GM18873 (cell line): ENCODE measurements around the gene PCNX3.
"Not testable (repeated sequence)": the region's sequence is repeated elsewhere in the genome, so short reads cannot be mapped to it uniquely, and the experiment has no call there.

Source experiments
- ATAC-seq: cut with Tn5 transposase; IDR thresholded peaks from one replicate; pipeline ENCODE4 v1.9.1; 2021; ENCODE audit warnings: mild to moderate bottlenecking, moderate library complexity, moderate number of reproducible peaks; ENCODE audit not compliant: unreplicated experiment, low FRiP score

PCNX3 gene

DNA sequence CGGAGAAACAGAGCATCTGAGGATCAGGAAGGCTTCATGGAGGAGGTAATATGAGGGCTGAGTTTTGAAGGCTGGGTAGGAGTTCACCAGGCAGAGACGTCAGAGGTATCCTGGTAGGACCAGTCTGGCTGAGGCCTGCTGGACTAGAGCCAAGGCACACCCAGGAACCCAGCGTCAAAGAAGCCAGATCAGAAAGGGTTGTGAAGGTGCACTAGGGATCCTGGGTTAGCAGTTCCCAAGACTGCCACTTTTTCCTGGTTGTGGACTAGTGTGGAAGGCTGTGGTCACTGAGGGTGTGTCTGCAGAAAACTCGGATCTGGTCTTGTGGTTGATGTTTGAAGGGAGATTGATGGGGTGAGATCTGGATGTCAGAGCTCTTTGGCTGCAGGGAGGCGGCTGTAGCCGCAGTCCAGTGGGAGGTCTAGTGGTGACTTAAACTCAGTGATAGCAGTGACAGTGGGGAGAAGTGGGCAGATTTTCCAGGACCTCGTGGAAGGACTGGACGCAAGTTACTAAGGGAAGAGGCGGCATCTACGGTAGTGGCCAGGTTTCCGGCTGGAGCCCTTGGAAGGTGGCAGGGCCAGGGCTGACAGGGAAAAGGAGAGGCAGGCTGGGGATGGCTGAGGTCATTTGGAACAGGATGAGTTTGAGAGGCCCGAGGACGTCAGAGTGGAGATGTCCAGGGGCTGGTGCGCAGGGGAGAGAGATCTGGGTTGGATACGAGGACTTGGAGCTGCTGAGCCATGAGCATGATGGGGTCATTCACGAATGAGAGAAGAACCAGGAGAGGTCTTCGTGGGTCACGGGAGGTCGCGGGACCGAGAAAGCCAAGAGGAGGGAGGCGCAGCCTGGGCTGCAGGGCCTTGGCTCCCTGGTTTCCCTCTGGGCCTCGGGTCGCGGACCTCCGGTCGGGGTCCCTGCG, 36.3 kb downstream of the PCNX3 start:
- ATAC-seq = no peak

DNA sequence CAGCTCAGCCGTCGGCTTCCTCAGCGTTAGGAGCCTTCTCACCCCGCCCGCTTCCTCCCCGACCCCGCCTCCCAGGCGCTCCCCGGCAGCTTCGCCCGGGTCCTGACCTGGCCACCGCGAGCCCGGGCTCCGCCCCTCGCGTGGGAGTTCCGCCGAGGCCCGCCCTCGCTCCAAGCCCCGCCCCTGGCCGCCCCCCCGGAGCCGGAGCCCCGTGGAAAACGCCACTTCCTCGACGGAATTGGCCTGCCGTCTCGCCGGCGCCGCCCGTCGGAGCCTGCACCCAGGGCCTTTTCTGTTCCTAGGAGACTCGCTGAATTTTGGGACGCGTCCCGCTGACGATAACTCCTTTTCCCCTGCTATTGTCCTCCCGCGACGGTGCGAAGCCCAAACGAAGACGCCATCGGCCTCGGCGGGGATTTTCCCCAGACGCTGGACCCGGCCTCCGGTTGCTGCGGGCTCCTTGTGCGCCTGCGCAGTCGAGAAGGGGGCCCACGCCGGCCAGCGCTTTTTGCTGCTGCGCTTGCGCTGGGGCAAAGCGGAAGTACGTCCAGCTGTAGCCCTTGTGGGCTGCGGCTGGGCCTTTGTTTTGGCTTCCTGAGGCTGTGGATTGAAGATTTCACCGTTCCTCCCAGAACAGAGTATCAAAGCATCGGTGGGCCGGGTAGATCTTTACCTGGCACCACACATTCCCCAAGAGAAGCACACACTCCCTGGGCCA, 37.1 kb downstream of the PCNX3 start:
- peak; percentile 49 for ATAC-seq

DNA sequence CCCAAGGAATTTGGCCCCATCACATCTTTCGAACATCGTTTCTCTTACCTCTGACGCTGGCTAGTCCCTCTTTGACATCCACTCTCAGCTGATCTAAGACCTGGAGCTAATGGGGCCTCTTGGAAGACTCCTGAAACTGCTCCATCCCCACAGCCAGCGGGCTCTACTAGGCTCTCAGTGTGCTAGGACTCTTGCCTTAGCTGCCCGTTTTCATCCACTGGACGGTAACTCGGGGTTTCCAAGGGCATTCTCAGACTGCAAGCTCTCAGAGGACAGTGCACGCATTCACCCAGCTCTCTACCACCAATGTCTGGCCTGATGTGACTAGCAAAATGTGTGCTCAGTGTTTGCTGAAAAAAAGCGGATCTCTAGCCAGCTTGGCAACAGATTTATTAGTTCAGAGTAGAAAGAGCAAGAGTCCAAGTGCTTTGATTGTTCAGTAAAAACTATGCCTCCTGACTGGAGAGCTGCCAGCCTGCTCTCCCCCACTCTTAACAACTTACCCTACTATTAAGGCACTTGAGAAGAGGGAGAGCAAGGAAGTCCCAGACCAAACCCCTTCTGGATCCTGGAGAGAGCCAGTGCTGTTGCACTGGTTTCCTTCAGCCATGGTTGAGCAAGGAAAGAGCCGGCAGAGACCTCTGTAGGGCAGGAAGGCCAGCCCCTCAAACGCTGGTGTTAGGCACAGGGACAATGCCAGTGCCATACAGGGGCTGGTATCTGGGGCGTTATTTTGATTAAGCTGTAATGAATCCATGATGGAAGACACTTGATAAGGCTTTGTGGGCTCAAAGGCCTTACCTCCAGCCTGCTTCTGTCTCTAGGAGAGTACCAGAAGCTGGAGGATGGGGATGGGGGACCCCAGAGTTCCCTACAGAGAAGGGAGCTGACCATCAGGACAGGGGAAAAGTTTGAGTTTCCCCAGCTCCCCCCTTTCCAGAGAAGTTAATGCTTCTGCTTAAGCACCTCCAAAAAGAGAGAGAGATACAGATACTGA, 38.0 kb downstream of the PCNX3 start:
- no peak for ATAC-seq

DNA sequence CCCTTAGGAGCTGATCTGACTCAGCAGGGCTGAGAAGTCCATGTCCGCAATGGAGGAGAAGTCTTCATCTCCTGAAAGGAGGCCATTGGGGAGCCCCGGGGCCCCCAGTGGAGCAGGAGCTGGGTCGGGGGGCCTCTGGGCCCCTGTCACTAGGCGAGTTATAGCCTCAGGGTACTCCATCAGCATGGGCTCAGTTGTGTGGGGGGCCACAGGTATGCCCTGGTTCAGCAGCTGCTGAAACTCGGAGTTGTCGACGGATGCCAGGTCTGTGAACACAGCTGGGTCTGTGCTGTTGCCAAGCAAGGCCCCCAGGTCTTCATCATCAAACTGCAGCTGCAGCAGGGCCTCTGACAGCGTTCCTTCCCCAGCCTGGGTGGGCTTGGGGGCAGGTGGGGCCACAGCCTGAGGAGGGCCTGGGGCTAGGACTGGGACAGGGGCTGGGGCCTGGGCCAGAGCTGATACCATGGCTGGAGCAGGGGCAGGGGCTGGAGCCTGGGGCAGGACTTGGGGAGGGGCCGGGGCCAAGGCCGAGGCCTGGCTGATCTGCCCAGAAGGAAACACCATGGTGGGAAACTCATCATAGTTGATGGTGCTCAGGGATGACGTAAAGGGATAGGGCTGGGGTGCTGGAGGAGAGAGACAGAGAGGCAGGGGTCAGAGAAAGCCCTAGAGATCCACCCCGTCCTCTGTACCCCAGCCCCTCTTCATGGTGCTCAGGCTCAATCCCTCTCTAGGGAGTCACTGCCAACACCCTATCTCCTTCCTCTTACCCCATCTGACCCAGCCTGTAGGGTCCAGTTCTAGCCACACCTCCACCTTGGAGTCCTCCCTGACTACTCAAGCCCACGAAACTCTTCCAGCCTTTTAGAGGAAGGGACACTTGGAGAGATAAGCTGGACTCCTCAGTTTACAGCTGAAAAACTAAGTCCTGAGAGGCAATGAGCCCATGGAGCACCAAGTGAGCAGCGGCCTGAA, 39.1 kb downstream of the PCNX3 start:
- ATAC-seq = no peak

DNA sequence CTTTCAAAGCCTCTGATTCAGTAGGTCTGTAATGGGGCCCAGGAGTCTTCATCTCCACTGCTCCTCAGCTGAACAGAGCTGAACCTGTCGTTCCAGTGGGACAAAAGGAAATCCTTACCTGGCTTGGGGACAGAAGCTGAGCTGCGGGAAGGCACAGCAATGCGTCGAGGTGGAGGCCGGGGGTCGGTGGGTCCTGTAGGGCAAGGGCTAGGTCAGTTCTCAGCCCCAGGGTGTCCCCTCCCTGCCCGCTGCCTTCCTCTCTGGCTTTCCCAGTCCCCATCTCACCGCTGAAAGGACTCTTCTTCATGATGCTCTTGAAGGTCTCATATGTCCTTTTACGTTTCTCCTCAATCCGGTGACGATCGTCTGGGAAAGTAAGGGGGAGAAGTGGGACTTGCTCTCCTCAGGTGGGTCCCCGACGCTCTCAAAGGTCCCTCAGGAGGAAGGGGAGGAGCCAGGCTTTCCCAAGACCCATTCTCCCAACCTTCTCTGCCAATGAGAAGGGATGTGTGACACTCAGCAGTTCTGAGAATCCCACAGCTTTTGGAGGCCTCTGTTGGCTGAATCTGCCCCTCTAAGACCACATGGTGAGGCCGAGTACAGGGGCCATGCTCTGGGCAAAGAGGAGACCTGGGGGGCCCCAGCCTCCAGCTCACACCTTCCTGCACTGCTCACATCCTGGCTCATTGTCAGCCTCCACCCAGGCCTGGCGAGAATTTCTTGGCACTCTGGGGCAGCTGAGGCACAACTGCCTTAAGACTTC, 40.2 kb downstream of the PCNX3 start:
- no peak for ATAC-seq

DNA sequence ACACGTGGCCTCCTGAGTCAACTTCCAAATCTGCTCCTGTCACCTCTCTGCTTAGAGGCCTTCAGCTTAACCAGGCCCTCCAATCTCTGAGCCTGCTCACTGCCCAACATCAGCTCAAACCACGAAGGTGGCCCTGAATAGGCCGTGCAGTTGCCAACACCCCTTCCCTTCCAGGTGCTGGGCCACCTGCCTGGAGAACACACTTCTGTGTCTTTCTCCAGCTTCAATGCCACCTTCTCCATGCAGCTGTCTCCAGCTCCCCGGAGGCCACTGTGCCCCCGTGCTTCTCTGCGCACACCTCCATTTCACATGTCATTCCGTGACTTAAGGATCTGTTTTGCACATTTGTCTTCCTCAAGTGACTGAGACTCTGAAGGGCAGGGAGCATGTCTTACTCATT, 41.9 kb downstream of the PCNX3 start:
- ATAC-seq = no peak

DNA sequence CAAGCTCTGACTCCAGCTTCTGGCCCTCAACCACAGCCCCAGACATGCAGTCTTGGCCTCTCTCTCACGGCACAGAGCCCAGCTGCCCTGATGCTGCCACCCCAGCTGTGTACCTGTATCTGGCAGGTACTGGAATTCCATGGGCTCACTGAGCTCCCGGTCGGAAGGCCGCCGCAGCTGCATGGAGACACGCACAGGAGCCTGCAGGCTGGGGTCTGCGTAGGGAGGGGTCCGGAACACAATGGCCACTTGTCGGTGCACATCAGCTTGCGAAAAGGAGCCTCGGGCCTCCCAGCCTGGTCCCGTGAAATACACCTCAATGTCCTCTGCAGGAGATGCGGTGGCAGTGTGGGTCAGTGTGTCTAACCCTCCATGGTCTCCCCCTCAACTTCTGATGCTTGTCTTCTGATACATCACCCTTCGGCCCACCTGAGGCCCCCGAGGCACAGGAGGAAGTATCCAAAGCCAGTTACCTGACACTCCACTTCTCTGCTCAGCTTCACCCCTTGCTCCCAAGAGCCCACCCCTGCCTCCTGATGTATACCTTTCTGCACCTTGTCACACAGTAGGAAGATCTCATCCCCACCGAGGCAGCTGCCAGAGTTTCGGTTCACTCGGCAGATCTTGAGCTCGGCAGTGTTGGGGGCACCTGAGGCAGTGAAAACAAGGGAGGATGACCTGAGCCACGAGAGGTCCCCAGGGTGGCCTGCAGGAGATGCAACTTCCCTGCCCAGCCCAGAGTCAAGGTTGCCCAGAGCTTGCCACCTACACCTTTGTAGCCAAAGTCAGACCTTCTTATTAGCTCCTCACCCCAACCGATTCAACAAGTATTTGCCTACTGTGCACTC, 42.8 kb downstream of the PCNX3 start:
- ATAC-seq = no peak

DNA sequence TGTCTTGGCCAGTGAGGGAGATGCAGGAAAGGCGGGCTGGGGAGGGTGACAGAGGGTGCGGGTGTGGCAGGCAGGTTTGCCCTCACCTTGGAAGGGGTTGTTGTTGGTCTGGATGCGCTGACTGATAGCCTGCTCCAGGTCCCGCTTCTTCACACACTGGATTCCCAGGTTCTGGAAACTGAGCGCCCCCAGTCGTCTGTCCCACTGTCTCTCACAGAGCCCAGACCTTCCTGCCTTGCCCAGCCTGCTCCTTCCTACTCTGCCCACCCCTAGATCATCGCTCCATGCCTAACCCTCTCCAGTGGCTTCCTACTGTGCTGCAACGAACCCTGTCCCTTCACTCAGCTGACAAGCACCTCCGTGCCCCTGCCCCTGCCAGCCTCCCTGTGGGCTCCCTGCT, 44.5 kb downstream of the PCNX3 start:
- ATAC-seq = no peak

DNA sequence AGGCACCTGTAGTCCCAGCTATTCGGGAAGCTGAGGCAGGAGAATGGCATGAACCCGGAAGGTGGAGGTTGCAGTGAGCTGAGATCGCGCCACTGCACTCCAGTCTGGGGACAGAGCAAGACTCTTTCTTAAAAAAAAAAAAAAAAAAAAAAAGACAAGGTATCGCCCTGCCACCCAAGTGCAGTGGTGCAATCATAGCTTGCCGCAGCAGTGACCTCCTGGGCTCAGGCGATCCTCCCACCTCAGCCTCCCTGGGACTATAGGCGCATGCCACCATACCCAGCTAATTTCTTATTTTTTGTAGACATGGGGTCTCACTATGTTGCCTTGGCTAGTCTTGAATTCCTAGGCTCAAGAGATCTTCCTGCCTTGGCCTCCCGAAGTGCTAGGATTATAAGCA, 45.3 kb downstream of the PCNX3 start:
- not testable (repeated sequence) for ATAC-seq

DNA sequence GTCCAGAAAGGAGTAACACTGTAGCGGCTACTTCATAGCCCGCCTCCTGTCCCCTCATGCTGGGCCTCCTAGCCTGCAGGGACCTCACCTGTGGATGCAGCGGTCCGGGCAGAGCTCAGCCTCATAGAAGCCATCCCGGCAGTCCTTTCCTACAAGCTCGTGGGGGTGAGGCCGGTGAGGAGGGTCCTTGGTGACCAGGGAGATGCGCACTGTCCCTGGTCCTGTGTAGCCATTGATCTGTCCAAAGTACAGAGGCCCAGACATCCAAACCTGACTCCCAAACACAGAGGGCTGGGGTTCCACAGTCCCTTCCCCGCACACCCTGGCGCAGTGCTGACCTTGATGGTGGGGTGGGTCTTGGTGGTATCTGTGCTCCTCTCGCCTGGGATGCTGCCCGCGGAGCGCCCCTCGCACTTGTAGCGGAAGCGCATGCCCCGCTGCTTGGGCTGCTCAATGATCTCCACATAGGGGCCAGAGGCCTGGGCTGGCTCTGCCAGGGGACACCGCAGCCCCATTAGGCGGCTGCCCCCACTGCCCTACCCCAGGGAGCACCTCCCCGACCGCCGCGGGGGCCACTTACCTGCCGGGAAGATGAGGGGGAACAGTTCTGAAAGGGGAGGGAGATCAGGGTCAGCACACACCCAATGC, 46.1 kb downstream of the PCNX3 start:
- ATAC-seq = no peak

DNA sequence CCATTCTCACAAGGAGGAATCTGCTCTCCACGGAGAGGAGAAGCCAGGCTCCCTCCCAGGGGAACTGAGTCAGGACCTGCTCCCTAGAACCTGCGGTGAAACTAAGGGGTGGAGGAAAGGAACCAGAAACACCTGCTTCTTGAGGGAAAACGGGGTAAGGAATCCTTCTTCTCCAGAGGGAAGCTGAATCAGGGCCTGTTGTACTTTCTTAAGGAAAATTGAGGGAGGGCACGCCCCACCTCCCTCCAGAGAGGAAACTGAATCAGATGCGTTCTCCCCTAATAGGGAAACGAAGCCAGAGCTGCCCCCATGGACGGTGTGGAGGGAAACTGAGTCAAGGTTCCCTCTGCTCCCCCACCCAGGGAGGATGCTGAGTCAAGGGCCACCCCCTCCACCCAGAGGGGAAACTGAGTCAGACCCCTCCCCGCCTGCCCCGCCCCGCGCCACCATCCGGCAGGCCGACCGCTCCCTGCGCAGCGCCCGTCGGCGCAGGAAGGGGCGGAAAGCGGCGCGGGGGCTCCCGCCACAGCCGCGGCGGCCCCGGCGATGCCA, 46.7 kb downstream of the PCNX3 start:
- no peak for ATAC-seq

DNA sequence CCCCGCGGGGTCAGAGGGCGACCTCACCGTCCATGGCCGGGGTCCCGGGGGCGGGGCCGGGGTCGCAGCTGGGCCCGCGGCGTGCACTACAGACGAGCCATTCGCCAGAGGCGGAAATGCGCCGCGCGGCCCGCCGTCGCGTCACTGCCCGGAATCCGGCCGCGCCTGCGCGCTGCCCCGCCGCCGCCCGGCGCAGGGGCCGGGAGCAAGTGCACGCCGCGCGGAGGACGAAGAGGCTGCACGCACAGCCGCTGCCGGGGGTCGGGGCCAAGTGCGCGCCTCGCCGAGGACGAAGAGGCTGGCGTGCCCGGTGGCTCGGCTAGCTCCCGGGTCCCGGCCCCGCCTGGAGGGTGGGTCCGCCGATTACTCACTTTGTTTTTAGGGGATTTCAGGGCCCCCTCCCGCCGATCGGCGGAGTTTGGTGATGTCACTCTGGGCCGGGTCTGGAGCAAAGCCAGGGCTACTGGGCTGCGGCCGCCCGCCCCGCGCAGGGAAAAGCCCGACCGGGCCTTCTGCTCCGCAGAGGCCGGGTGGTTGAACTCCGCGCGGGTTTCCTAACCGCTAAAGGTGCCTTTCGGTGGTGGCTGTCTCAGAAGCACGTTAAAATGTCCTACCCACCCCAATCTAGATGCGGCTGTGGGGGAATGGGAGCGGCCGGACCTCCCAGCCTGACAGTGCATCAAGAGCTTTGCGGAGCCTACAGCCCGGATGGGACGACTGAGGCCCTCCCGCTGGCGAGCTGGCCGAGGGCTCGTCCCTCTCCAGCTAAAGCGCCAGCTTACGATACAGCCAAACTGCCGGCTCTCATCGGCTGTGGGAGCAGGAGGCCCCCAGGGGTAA, 47.4 kb downstream of the PCNX3 start, which contains the start of gene RELA:
Gene RELA, minus strand, starts transcription at position 118 of the 840 bp plus-strand sequence. Its CDS starts 84 bp downstream, at position 34.
- peak; percentile 74 for ATAC-seq

DNA sequence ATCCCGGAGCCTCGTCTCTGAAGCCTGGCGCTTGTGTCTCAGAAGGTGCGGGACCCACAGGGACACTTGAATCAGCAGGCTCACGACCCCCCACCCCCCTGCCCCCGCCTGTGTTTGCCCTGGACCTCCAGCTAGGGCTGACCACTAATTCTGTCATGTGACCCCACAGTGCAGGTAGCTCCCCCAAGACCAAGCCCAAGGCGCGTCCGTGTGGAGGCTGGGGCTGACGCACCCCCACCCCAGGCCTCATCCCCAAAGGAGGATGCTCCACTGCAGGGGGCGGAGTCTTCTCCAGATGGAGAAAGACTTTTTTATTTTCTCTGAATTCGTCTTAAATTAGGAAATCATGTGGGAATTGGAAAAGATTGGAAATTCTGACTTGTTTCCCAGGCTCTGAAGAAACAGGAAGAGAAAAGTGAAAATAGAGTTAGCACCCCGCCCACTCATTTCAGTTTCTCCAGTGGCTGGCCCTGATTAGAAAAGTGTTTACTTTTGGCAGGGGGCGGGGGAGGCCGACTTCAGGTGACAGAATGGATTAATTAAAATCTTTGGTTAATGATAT, 48.1 kb downstream of the PCNX3 start:
- no peak for ATAC-seq

DNA sequence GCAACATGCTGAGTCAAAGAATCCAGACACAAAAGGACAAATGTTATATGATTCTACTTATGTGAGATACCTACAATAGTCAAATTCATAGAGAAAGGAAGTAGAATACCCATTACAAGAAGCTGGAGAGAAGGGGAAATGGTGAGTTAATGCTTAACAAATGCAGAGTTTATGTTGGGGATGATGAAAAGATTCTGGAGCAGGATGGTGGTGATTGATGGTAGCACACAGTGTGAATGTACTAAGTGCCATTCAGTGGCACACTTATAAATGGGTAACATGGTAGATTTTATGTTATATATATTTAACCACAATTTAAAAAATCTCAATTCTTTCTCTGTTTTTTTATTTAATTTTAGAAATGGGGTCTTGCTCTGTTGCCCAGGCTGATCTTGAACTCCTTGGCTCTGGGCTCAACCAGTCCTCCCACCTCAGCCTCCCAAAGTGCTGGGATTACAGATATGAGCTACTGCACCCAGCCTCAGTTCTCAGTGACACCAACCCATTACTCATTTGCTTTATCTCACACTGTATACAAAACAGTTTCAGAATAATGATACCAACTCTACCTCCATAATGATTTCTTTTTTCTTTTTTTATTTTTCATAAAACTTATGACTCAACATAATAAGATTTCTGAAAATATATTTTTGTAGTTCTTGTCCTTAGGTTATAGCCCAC, 56.7 kb downstream of the PCNX3 start:
- no peak for ATAC-seq

DNA sequence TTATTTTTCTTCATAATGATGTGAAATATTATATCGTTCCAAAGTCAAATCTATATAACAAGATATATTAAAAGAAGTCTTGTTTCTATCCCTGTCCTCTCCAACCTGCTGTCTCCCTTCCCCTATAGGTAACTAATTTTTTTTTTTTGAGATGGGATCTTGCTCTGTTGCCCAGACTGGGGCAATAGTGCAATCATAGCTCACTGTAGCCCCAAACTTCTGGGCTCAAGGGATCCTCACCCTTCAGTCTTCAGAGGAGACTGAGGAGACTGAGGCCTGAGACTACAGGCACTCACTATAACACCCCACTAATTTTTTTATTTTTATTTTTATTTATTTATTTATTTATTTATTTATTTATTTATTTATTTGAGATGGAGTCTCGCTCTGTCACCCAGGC, 57.4 kb downstream of the PCNX3 start:
- no peak for ATAC-seq
